ENCODE data around the gene LATS2.
"Not testable (repeated sequence)": the region's sequence is repeated elsewhere in the genome, so short reads cannot be mapped to it uniquely, and the experiment has no call there.

Gene LATS2

GRCh38 chr13:21075379-21076249, 14.2 kb upstream of the LATS2 start:
- DNase-seq (ENCODE audit: low read depth in 2 of 2) = no peak

GRCh38 chr13:21075011-21075378, 13.6 kb upstream of the LATS2 start:
- DNase-seq (ENCODE audit: low read depth in 2 of 2) = no peak

- DNase-seq (ENCODE audit: low read depth in 2 of 2) = no peak
Observed at GRCh38 chr13:21074546-21074945, 13.2 kb upstream of the LATS2 start.

- no peak for DNase-seq (ENCODE audit: low read depth in 2 of 2)
Observed at GRCh38 chr13:21071924-21072323, 10.5 kb upstream of the LATS2 start.

GRCh38 chr13:21071015-21071414, 9.6 kb upstream of the LATS2 start:
- no peak for DNase-seq (ENCODE audit: low read depth in 2 of 2)

GRCh38 chr13:21069561-21070004, 8.2 kb upstream of the LATS2 start:
- no peak for DNase-seq (ENCODE audit: low read depth in 2 of 2)

GRCh38 chr13:21067848-21068247, 6.5 kb upstream of the LATS2 start:
- DNase-seq (ENCODE audit: low read depth in 2 of 2) = no peak

GRCh38 chr13:21066946-21067345, 5.6 kb upstream of the LATS2 start:
- no peak for DNase-seq (ENCODE audit: low read depth in 2 of 2)

GRCh38 chr13:21065686-21066085, 4.3 kb upstream of the LATS2 start:
- no peak for DNase-seq (ENCODE audit: low read depth in 2 of 2)

GRCh38 chr13:21063031-21063430, 1.6 kb upstream of the LATS2 start:
- no peak for DNase-seq (ENCODE audit: low read depth in 2 of 2)

- no peak for DNase-seq (ENCODE audit: low read depth in 2 of 2)
Observed at GRCh38 chr13:21060338-21061028, 903 bp downstream of the LATS2 start.

GRCh38 chr13:21059641-21060337, 1.6 kb downstream of the LATS2 start:
- DNase-seq (ENCODE audit: low read depth in 2 of 2) = no peak

- no peak for DNase-seq (ENCODE audit: low read depth in 2 of 2)
Observed at GRCh38 chr13:21058361-21058760, 3.0 kb downstream of the LATS2 start.

- DNase-seq (ENCODE audit: low read depth in 2 of 2) = no peak
Observed at GRCh38 chr13:21055511-21056045, 5.8 kb downstream of the LATS2 start.

GRCh38 chr13:21055016-21055415, 6.4 kb downstream of the LATS2 start:
- no peak for DNase-seq (ENCODE audit: low read depth in 2 of 2)

GRCh38 chr13:21054313-21054712, 7.1 kb downstream of the LATS2 start:
- DNase-seq (ENCODE audit: low read depth in 2 of 2) = no peak

- DNase-seq (ENCODE audit: low read depth in 2 of 2) = no peak
Observed at GRCh38 chr13:21053231-21053630, 8.2 kb downstream of the LATS2 start.

- no peak for DNase-seq (ENCODE audit: low read depth in 2 of 2)
Observed at GRCh38 chr13:21051675-21052074, 9.7 kb downstream of the LATS2 start.

GRCh38 chr13:21050288-21051197, 10.8 kb downstream of the LATS2 start:
- DNase-seq (ENCODE audit: low read depth in 2 of 2) = no peak

GRCh38 chr13:21049731-21050130, 11.7 kb downstream of the LATS2 start:
- DNase-seq (ENCODE audit: low read depth in 2 of 2) = not testable (repeated sequence)

Data from stimulated activated CD4-positive, alpha-beta T cell treated with anti-CD3 and anti-CD28 coated beads, Interleukin-4, amount 100 ng/mL, for 48 hours (primary cell).